Activated CD8-positive, alpha-beta T cell treated with anti-CD3 and anti-CD28 coated beads for 36 hours (primary cell): ENCODE results near the gene FRY. TPM values are rescaled to one million over a fixed set of nuclear protein-coding genes. Genes with fewer than 3 reads are reported as not detected.

Source experiments
- ATAC-seq: fragments of 200-7000 bp; cut with Tn5 transposase; one replicate; pipeline ENCODE4 v1.10.0; 2021; ENCODE audit warnings: mild to moderate bottlenecking, moderate library complexity
- CTCF ChIA-PET: fragments of 350-600 bp; sonication (Branson Sonifier 250); formaldehyde crosslinking; loops from one replicate; lab custom pipeline; 2021; ENCODE audit warnings: antibody characterized with exemption; lab: Charles Lee
- POLR2A ChIA-PET: fragments of 350-600 bp; sonication (Branson Sonifier 250); formaldehyde crosslinking; loops from one replicate; lab custom pipeline; 2021; ENCODE audit warnings: antibody characterized with exemption; lab: Charles Lee
- DNase-seq: peaks from one replicate; pipeline ENCODE4 v3.0.0-alpha.2; 2020
- H3K27ac Mint-ChIP-seq: one replicate; pipeline ENCODE4 v1.8.0; 2021; ENCODE audit warnings: mild to moderate bottlenecking, mixed read lengths
- H3K27me3 Mint-ChIP-seq: one replicate; pipeline ENCODE4 v1.8.0; 2021; ENCODE audit warnings: mixed read lengths
- H3K36me3 Mint-ChIP-seq: one replicate; pipeline ENCODE4 v1.8.0; 2021; ENCODE audit warnings: low read depth, mixed read lengths
- H3K4me1 Mint-ChIP-seq: one replicate; pipeline ENCODE4 v1.8.0; 2021; ENCODE audit warnings: low read depth, mixed read lengths
- H3K4me3 Mint-ChIP-seq: one replicate; pipeline ENCODE4 v1.8.0; 2021; ENCODE audit warnings: mild to moderate bottlenecking, moderate library complexity, mixed read lengths
- H3K9me3 Mint-ChIP-seq: one replicate; pipeline ENCODE4 v1.8.0; 2021; ENCODE audit warnings: mixed read lengths
- CTCF ChIP-seq: fragments of 200-600 bp; IDR thresholded peaks from one replicate; pipeline ENCODE4 v1.8.0; 2022; ENCODE audit warnings: antibody characterized with exemption, mild to moderate bottlenecking
- intact Hi-C: fragments of 100-400 bp; cut with micrococcal nuclease; formaldehyde crosslinking; loops from one replicate; pipeline ENCODE4 v1.10.0; 2022
- total RNA-seq, 2 experiments: library from RNA; stranded (reverse); gene quantifications; one replicate each; pipeline ENCODE4 v1.2.3, GENCODE V29; 2021

The FRY gene
- total RNA-seq, 2 experiments from 2014 or later = 0.58 to 0.68 TPM

GRCh38 chr13:32256243-32256642 lies 224.7 kb downstream of the FRY start:
- H3K27ac Mint-ChIP-seq = no peak overlapping the region
- no peaks in the 10 kb centered on the region for H3K27me3 Mint-ChIP-seq
- ATAC-seq = no peak
- no peaks in the 10 kb centered on the region for H3K36me3 Mint-ChIP-seq
- no peak for DNase-seq
- TF ChIP-seq CTCF = no peak
- intact Hi-C loops = no loop called here
- no peaks in the 10 kb centered on the region for H3K9me3 Mint-ChIP-seq
- no peak overlapping the region for H3K4me3 Mint-ChIP-seq
- ChIA-PET CTCF (interaction anchor here (1.4 to 1.8 kb wide), 2 partner anchors 9 to 11 kb away, joined by 6 to 8 read pairs; no protein-coding TSS in a partner anchor), POLR2A (no interaction called here)
- H3K4me1 Mint-ChIP-seq = no peaks in the 10 kb centered on the region

GRCh38 chr13:32257649-32258048 lies 226.1 kb downstream of the FRY start:
- Mint-ChIP-seq H3K27ac (no peak overlapping the region), H3K36me3 (no peaks in the 10 kb centered on the region), H3K9me3 (no peaks in the 10 kb centered on the region), H3K4me3 (no peak overlapping the region), H3K27me3 (no peaks in the 10 kb centered on the region), H3K4me1 (no peaks in the 10 kb centered on the region)
- POLR2A ChIA-PET = no interaction called here
- intact Hi-C loops = no loop called here
- no peak for DNase-seq
- no peak for ATAC-seq
- CTCF ChIA-PET = interaction anchor here (1.3 kb wide), 1 partner anchor 11 kb away, joined by 5 read pairs; no protein-coding TSS in a partner anchor
- no peak for TF ChIP-seq CTCF

GRCh38 chr13:32259116-32259515 lies 227.5 kb downstream of the FRY start:
- intact Hi-C loops = no loop called here
- CTCF ChIA-PET = interaction anchor here (1.9 to 2.1 kb wide), 2 partner anchors 11 to 12 kb away, joined by 6 to 8 read pairs; no protein-coding TSS in a partner anchor
- Mint-ChIP-seq H3K27me3 (no peaks in the 10 kb centered on the region), H3K36me3 (no peaks in the 10 kb centered on the region), H3K4me3 (no peak overlapping the region), H3K27ac (no peak overlapping the region), H3K9me3 (no peaks in the 10 kb centered on the region), H3K4me1 (no peaks in the 10 kb centered on the region)
- ATAC-seq (no peak), DNase-seq (no peak)
- TF ChIP-seq CTCF = no peak
- POLR2A ChIA-PET = no interaction called here

- CTCF ChIA-PET = interaction anchor here (1.0 kb wide), 1 partner anchor 24 kb away, joined by 3 read pairs; no protein-coding TSS in a partner anchor
- ATAC-seq = no peak
Observed at GRCh38 chr13:32261567-32261966, 230.0 kb downstream of the FRY start.

More at GRCh38 chr13:32261567-32261966, 230.0 kb downstream of the FRY start:
- no peak overlapping the region for H3K27ac Mint-ChIP-seq
- POLR2A ChIA-PET = no interaction called here
- no peaks in the 10 kb centered on the region for H3K4me1 Mint-ChIP-seq
- no peak overlapping the region for H3K4me3 Mint-ChIP-seq
- H3K9me3 Mint-ChIP-seq = no peaks in the 10 kb centered on the region
- no peak for DNase-seq
- TF ChIP-seq CTCF = no peak
- H3K27me3 Mint-ChIP-seq = no peaks in the 10 kb centered on the region
- intact Hi-C loops = no loop called here
- H3K36me3 Mint-ChIP-seq = no peaks in the 10 kb centered on the region
